Mucosa of descending colon (tissue), 3 donors: ENCODE results near the gene TMEM117. TPM values are rescaled to one million over a fixed set of nuclear protein-coding genes. Genes with fewer than 3 reads are reported as not detected.

Source experiments
- ATAC-seq: fragments of 200-7000 bp; cut with Tn5 transposase; one replicate; pipeline ENCODE4 v1.9.1; 2020; ENCODE audit warnings: mild to moderate bottlenecking, moderate library complexity
- DNase-seq, 3 donors: peaks; one replicate each; pipeline ENCODE4 v3.0.0-alpha.2; 2020
- H3K36me3 ChIP-seq: fragments of 200-600 bp; one replicate; pipeline ENCODE4 v1.8.0; 2021; ENCODE audit warnings: low read depth, mild to moderate bottlenecking
- H3K4me1 ChIP-seq: fragments of 200-600 bp; one replicate; pipeline ENCODE4 v1.8.0; 2021; ENCODE audit warnings: low read depth, mild to moderate bottlenecking
- H3K4me3 ChIP-seq: fragments of 200-600 bp; one replicate; pipeline ENCODE4 v1.8.0; 2021; ENCODE audit warnings: mild to moderate bottlenecking
- H3K9me3 ChIP-seq: fragments of 200-600 bp; one replicate; pipeline ENCODE4 v1.8.0; 2021; ENCODE audit warnings: mild to moderate bottlenecking
- intact Hi-C, 2 donors: fragments of 100-400 bp; cut with DNase I in 1 of 2; cut with micrococcal nuclease in 1 of 2; formaldehyde crosslinking; loops; one replicate each; pipeline versions ENCODE4 v1.11.0 to v1.11.1; 2022; cut with DNase I, micrococcal nuclease
- total RNA-seq, 3 donors: library from RNA; stranded (reverse); fragmentation: NEBNext Ultra II Directional in 2 of 3; extraction: Animal tissue kit (Norgen Biotek cat#: 25700) in 2 of 3; gene quantifications; one replicate each; pipeline versions ENCODE4 v1.2.1 to v1.2.4, GENCODE V29; 2021 to 2023
- TF ChIP-seq, protein P1 (sequence below): fragments of 200-600 bp; IDR thresholded peaks from one replicate; pipeline ENCODE4 v1.8.0; 2022; ENCODE audit warnings: antibody characterized with exemption, mild to moderate bottlenecking
- donor health status: DM: no; HTN: no; CAD: no; lungs with moderate emphysema.
- donor health status: DM: no; HTN: no; CAD: no.
- donor health status: DM: no; HTN: yes; CAD: no.

Gene TMEM117
- total RNA-seq, 3 donors from 2014 or later = 10.1 to 15.2 (median 12.3) TPM

DNA sequence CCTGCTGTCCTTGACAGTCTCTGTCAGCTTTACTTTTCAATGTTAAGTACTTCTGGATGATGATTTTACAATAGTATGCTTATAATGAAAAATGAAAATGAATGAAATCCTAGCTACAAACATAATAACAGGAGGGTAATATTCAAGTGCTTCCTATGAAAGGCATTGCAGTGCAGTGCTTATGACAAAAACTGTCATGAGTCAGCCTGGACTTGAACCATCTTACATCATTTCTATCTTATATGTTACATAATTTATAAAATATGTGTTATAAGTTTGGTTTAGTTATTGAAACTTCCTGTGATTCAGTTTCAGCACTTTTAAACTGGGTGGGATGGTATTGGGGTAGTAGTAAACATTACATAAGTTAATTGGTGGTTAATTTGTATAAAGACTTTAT, 451.7 kb downstream of the TMEM117 start:
- Histone ChIP-seq H3K4me1 (no peaks in the 10 kb centered on the region), H3K36me3 (no peaks in the 10 kb centered on the region), H3K4me3 (no peak overlapping the region), H3K9me3 (no peaks in the 10 kb centered on the region)
- intact Hi-C loops = no loop called here
- TF ChIP-seq, protein P1, sequence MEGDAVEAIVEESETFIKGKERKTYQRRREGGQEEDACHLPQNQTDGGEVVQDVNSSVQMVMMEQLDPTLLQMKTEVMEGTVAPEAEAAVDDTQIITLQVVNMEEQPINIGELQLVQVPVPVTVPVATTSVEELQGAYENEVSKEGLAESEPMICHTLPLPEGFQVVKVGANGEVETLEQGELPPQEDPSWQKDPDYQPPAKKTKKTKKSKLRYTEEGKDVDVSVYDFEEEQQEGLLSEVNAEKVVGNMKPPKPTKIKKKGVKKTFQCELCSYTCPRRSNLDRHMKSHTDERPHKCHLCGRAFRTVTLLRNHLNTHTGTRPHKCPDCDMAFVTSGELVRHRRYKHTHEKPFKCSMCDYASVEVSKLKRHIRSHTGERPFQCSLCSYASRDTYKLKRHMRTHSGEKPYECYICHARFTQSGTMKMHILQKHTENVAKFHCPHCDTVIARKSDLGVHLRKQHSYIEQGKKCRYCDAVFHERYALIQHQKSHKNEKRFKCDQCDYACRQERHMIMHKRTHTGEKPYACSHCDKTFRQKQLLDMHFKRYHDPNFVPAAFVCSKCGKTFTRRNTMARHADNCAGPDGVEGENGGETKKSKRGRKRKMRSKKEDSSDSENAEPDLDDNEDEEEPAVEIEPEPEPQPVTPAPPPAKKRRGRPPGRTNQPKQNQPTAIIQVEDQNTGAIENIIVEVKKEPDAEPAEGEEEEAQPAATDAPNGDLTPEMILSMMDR = no peak
- ATAC-seq = no peak
- DNase-seq = no peak

DNA sequence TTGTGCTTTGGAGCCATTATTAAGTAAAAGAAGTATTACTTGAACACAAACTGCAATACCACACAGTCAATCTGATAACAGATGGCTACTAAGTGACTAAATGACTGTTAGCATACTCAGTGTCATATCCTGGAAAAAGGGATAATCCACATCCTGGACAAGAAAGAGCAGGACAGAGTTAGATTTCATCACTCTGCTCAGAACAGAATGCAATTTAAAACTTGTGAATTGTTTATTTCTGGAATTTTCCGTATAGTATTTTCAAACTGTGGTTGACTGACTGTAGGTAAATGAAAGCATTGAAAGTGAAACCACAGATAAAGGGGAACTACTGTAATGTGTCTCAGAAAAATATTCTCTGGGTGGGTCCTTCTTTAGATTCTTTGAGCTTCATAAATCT, 458.8 kb downstream of the TMEM117 start:
- Histone ChIP-seq H3K36me3 (no peaks in the 10 kb centered on the region), H3K4me1 (no peaks in the 10 kb centered on the region), H3K4me3 (no peak overlapping the region), H3K9me3 (no peaks in the 10 kb centered on the region)
- ATAC-seq (no peak), DNase-seq (no peak)
- TF ChIP-seq, protein P1 = no peak
- intact Hi-C loops = no loop called here

DNA sequence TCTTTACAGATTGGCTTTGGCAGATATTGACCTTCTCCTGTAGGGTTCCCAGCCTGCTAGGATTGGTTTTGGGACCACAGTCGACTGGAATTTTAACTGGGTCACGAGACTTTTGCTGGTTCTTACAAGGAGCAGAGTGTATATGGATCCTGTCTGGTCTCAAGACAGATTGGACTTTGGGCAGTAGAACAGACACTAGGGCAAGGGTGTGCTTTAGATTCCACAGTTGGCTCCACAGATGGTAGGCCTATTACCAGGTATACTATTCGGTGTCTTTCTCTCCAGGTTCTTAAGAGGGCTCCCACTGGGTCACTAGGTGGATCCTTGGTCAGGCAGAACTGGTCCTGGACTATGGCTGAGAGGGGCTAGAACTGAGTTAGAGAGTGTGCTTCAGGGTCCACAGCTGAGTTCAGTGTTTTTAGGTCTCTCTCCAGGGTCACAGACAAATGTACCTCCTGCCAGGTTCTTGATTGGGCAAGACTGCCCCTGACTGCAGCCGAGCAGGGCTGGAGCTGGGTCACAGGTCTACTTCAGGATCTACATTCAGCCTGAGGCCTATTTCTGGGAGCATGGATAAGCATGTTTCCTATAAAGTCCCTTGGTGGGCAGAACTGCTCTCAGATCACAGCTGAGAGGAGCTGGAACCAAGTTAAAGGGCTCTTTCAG, 460.2 kb downstream of the TMEM117 start:
- ATAC-seq = peak; percentile 74
- Histone ChIP-seq H3K36me3 (no peaks in the 10 kb centered on the region), H3K4me3 (no peak overlapping the region), H3K9me3 (no peaks in the 10 kb centered on the region), H3K4me1 (no peaks in the 10 kb centered on the region)
- TF ChIP-seq, protein P1 = no peak
- DNase-seq = no peak
- intact Hi-C loops = no loop called here

DNA sequence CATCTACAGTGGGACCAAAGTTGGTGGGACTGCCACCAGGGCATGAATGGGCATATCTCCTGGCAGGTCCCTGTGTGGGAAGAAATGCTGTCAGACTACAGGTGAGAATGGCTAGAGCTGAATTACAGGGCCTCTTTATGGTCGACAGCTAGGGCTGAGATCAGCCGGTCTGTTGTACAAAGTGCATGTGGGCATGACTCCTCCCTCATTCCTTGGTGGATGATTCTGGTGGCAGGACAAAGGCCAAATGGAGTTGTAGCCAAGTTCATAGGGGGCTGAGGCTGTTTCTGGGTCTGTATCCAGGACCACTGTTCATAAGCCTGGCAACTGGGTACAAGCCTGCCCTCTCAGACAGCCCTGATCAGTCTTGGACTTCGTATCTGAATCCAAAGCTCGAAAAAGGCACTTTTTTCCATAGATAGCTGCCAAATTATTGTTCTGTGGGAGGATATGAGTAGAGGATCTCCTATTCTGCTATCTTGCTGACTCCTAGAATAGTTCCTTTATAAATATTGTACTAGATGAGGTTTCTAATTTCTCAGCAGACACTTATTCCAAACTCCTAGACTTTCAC, 460.8 kb downstream of the TMEM117 start:
- ATAC-seq (peak; percentile 98), DNase-seq (peak in 2 of 3 donors; percentile 36 to 42)
- H3K9me3 ChIP-seq = no peaks in the 10 kb centered on the region
- intact Hi-C loops = no loop called here
- no peaks in the 10 kb centered on the region for H3K4me1 ChIP-seq
- no peak overlapping the region for H3K4me3 ChIP-seq
- H3K36me3 ChIP-seq = no peaks in the 10 kb centered on the region
- TF ChIP-seq, protein P1 = no peak

DNA sequence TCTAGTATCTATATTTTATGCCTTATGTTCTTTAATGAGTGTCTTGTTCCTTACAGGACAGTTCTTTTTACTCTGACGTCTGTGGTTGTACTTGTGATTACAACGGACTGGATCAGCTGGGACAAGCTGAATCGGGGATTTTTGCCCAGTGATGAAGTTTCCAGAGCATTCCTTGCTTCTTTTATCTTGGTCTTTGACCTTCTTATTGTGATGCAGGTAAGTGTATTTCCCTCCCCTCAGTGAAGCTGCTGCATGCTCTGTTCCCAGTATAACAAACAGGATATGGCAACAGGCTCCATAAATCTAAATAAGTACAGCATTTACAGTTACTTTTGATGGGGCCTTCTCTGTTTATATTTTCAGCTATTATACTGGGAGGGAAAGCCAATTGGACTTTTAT, 463.6 kb downstream of the TMEM117 start:
- no peak for ATAC-seq
- TF ChIP-seq, protein P1 = no peak
- H3K9me3 ChIP-seq = no peaks in the 10 kb centered on the region
- H3K4me1 ChIP-seq = no peaks in the 10 kb centered on the region
- no peak for DNase-seq
- intact Hi-C loops = no loop called here
- H3K36me3 ChIP-seq = no peaks in the 10 kb centered on the region
- H3K4me3 ChIP-seq = no peak overlapping the region
